Measurements from ENCODE around the gene YPEL2. TPM values are rescaled to one million over a fixed set of nuclear protein-coding genes. Genes with fewer than 3 reads are reported as not detected.
"Not testable (repeated sequence)": the region's sequence is repeated elsewhere in the genome, so short reads cannot be mapped to it uniquely, and the experiment has no call there.

Gene YPEL2
- polyA plus RNA-seq, 3 donors from 2014 or later, result 5.6 to 13.0 (median 11.0) TPM

- Mint-ChIP-seq H3K36me3 (no peaks in the 10 kb centered on the region), H3K4me1 (peaks cover 0 to 9% of the 10 kb centered on the region in 2 donors), H3K9me3 (no peaks in the 10 kb centered on the region), H3K27ac (no peak overlapping the region), H3K27me3 (ENCODE audit: low read depth in 3 of 3) (peaks cover 0 to 2% (median 1%) of the 10 kb centered on the region in 3 donors), H3K4me3 (no peak overlapping the region)
- no peak for DNase-seq
Observed at GRCh38 chr17:59383893-59384292, 52.4 kb downstream of the YPEL2 start.

GRCh38 chr17:59387351-59388068 lies 56.1 kb downstream of the YPEL2 start:
- H3K36me3 Mint-ChIP-seq, result peaks cover 4 to 12% (median 7%) of the 10 kb centered on the region in 3 donors
- no peaks in the 10 kb centered on the region for H3K9me3 Mint-ChIP-seq
- no peak overlapping the region for H3K27ac Mint-ChIP-seq
- H3K4me3 Mint-ChIP-seq, result no peak overlapping the region
- H3K27me3 Mint-ChIP-seq (ENCODE audit: low read depth in 3 of 3), result peaks cover 0 to 2% (median 1%) of the 10 kb centered on the region in 3 donors
- DNase-seq, result no peak
- no peaks in the 10 kb centered on the region for H3K4me1 Mint-ChIP-seq

GRCh38 chr17:59388069-59388556 lies 56.7 kb downstream of the YPEL2 start:
- no peaks in the 10 kb centered on the region for H3K9me3 Mint-ChIP-seq

GRCh38 chr17:59389066-59389465 lies 57.6 kb downstream of the YPEL2 start:
- Mint-ChIP-seq H3K4me3 (no peak overlapping the region), H3K9me3 (no peaks in the 10 kb centered on the region), H3K27me3 (ENCODE audit: low read depth in 3 of 3) (peaks cover 0 to 2% (median 1%) of the 10 kb centered on the region in 3 donors), H3K4me1 (no peaks in the 10 kb centered on the region), H3K27ac (no peak overlapping the region), H3K36me3 (peaks cover 7 to 12% (median 9%) of the 10 kb centered on the region in 3 donors)
- no peak for DNase-seq

More at GRCh38 chr17:59388069-59388556, 56.7 kb downstream of the YPEL2 start:
- Mint-ChIP-seq H3K36me3 (peaks cover 7 to 12% (median 8%) of the 10 kb centered on the region in 3 donors), H3K27me3 (ENCODE audit: low read depth in 3 of 3) (peaks cover 0 to 2% (median 1%) of the 10 kb centered on the region in 3 donors), H3K27ac (no peak overlapping the region), H3K4me1 (no peaks in the 10 kb centered on the region), H3K4me3 (no peak overlapping the region)
- no peak for DNase-seq

- DNase-seq, result no peak
- Mint-ChIP-seq H3K27me3 (ENCODE audit: low read depth in 3 of 3) (peaks cover 0 to 1% (median 0%) of the 10 kb centered on the region in 3 donors), H3K36me3 (peaks cover 7 to 12% (median 9%) of the 10 kb centered on the region in 3 donors), H3K4me3 (no peak overlapping the region), H3K4me1 (no peaks in the 10 kb centered on the region), H3K9me3 (no peaks in the 10 kb centered on the region), H3K27ac (no peak overlapping the region)
Observed at GRCh38 chr17:59391021-59391420, 59.6 kb downstream of the YPEL2 start.

- no peak for DNase-seq
- no peak overlapping the region for H3K4me3 Mint-ChIP-seq
- H3K27me3 Mint-ChIP-seq (ENCODE audit: low read depth in 3 of 3), result no peaks in the 10 kb centered on the region
- H3K27ac Mint-ChIP-seq, result no peak overlapping the region
- no peaks in the 10 kb centered on the region for H3K4me1 Mint-ChIP-seq
- peaks cover 11 to 23% (median 15%) of the 10 kb centered on the region in 3 donors for H3K36me3 Mint-ChIP-seq
- no peaks in the 10 kb centered on the region for H3K9me3 Mint-ChIP-seq
Observed at GRCh38 chr17:59392973-59393679, 61.7 kb downstream of the YPEL2 start.

GRCh38 chr17:59393742-59394410 lies 62.4 kb downstream of the YPEL2 start:
- H3K36me3 Mint-ChIP-seq, result peaks cover 11 to 27% (median 16%) of the 10 kb centered on the region in 3 donors
- H3K27ac Mint-ChIP-seq; H3K9me3 Mint-ChIP-seq; DNase-seq; H3K27me3 Mint-ChIP-seq (ENCODE audit: low read depth in 3 of 3); H3K4me3 Mint-ChIP-seq; H3K4me1 Mint-ChIP-seq: not testable (repeated sequence)

- no peak overlapping the region for H3K4me3 Mint-ChIP-seq
- H3K9me3 Mint-ChIP-seq, result no peaks in the 10 kb centered on the region
- peaks cover 11 to 27% (median 20%) of the 10 kb centered on the region in 3 donors for H3K36me3 Mint-ChIP-seq
- H3K27me3 Mint-ChIP-seq (ENCODE audit: low read depth in 3 of 3), result no peaks in the 10 kb centered on the region
- no peak for DNase-seq
- peak overlapping the region in 1 of 6 donors; percentile 7 for H3K27ac Mint-ChIP-seq
- H3K4me1 Mint-ChIP-seq, result no peaks in the 10 kb centered on the region
Observed at GRCh38 chr17:59396134-59396826, 64.8 kb downstream of the YPEL2 start.

- H3K36me3 Mint-ChIP-seq, result peaks cover 8 to 24% (median 19%) of the 10 kb centered on the region in 3 donors
- no peaks in the 10 kb centered on the region for H3K9me3 Mint-ChIP-seq
- no peak overlapping the region for H3K4me3 Mint-ChIP-seq
- H3K27ac Mint-ChIP-seq, result no peak overlapping the region
- H3K27me3 Mint-ChIP-seq (ENCODE audit: low read depth in 3 of 3), result no peaks in the 10 kb centered on the region
- H3K4me1 Mint-ChIP-seq, result no peaks in the 10 kb centered on the region
- DNase-seq, result no peak
Observed at GRCh38 chr17:59397316-59398073, 66.0 kb downstream of the YPEL2 start.

GRCh38 chr17:59399914-59400313 lies 68.5 kb downstream of the YPEL2 start:
- Mint-ChIP-seq H3K27ac (no peak overlapping the region), H3K36me3 (peaks cover 12 to 28% (median 22%) of the 10 kb centered on the region in 3 donors), H3K4me1 (no peaks in the 10 kb centered on the region), H3K9me3 (no peaks in the 10 kb centered on the region), H3K27me3 (ENCODE audit: low read depth in 3 of 3) (no peaks in the 10 kb centered on the region), H3K4me3 (no peak overlapping the region)
- no peak for DNase-seq

- no peak for DNase-seq
- Mint-ChIP-seq H3K4me1 (no peaks in the 10 kb centered on the region), H3K36me3 (peaks cover 12 to 28% (median 22%) of the 10 kb centered on the region in 3 donors), H3K9me3 (no peaks in the 10 kb centered on the region), H3K27ac (no peak overlapping the region), H3K27me3 (ENCODE audit: low read depth in 3 of 3) (no peaks in the 10 kb centered on the region), H3K4me3 (no peak overlapping the region)
Observed at GRCh38 chr17:59400858-59401257, 69.4 kb downstream of the YPEL2 start.

GRCh38 chr17:59401274-59401673 lies 69.8 kb downstream of the YPEL2 start:
- peaks cover 10 to 26% (median 22%) of the 10 kb centered on the region in 3 donors for H3K36me3 Mint-ChIP-seq
- no peak overlapping the region for H3K4me3 Mint-ChIP-seq
- H3K4me1 Mint-ChIP-seq, result no peaks in the 10 kb centered on the region
- no peak overlapping the region for H3K27ac Mint-ChIP-seq
- no peaks in the 10 kb centered on the region for H3K9me3 Mint-ChIP-seq
- H3K27me3 Mint-ChIP-seq (ENCODE audit: low read depth in 3 of 3), result no peaks in the 10 kb centered on the region
- DNase-seq, result no peak

- no peaks in the 10 kb centered on the region for H3K9me3 Mint-ChIP-seq
- no peaks in the 10 kb centered on the region for H3K4me1 Mint-ChIP-seq
- H3K36me3 Mint-ChIP-seq, result peaks cover 8 to 24% (median 23%) of the 10 kb centered on the region in 3 donors
- no peaks in the 10 kb centered on the region for H3K27me3 Mint-ChIP-seq (ENCODE audit: low read depth in 3 of 3)
- no peak for DNase-seq
- no peak overlapping the region for H3K27ac Mint-ChIP-seq
- H3K4me3 Mint-ChIP-seq, result no peak overlapping the region
Observed at GRCh38 chr17:59401725-59402124, 70.3 kb downstream of the YPEL2 start.
